ENCODE measurements around the gene SH3BP5. TPM values are rescaled to one million over a fixed set of nuclear protein-coding genes. Genes with fewer than 3 reads are reported as not detected.

SH3BP5 gene
- total RNA-seq, 1 donor from 2014 or later = 104 TPM

- intact Hi-C loops (cut with micrococcal nuclease) = no loop called here
These were observed 120.4 kb downstream of the SH3BP5 start for GRCh38 chr3:15211937-15212336.

- intact Hi-C loops (cut with micrococcal nuclease) = loop anchor here (1.0 to 10.0 kb wide), 6 partner anchors 100 to 1783 kb away; partner anchors contain the start of genes ANKRD28, LSM3, NUP210 and XPC
These were observed 124.4 kb downstream of the SH3BP5 start for GRCh38 chr3:15207836-15208504.

GRCh38 chr3:15206662-15207576, 125.5 kb downstream of the SH3BP5 start:
- intact Hi-C loops (cut with micrococcal nuclease) = loop anchor here (1.0 to 10.0 kb wide), 18 partner anchors 62 to 1782 kb away; partner anchors contain the start of genes ANKRD28, BTD, EAF1 and HACL1

GRCh38 chr3:15205934-15206661, 126.3 kb downstream of the SH3BP5 start, which contains the start of gene CAPN7:
Gene CAPN7 (plus strand): TSS chr3:15206246. CDS start chr3:15206496, 250 bp downstream.
- intact Hi-C loops (cut with micrococcal nuclease) = loop anchor here (1.0 to 10.0 kb wide), 18 partner anchors 63 to 1781 kb away; partner anchors contain the start of genes ANKRD28, BTD, EAF1 and HACL1

- intact Hi-C loops (cut with micrococcal nuclease) = loop anchor here (1.0 to 10.0 kb wide), 5 partner anchors 332 to 1781 kb away; partner anchors contain the start of genes ANKRD28, LSM3, NUP210 and XPC
These were observed 126.9 kb downstream of the SH3BP5 start for GRCh38 chr3:15205482-15205933.

Other genes starting within 250 kb of the SH3BP5 start
- 18.1 and 18.7 TPM in 2 replicates for gene RBSN, start 233.4 kb downstream of the SH3BP5 start, total RNA-seq
- gene CAPN7, start 126.3 kb downstream of the SH3BP5 start, total RNA-seq = 31.7 and 32.9 TPM in 2 replicates
- 15.1 and 16.4 TPM in 2 replicates for gene METTL6, start 95.0 kb upstream of the SH3BP5 start, total RNA-seq
- gene EAF1, start 95.0 kb upstream of the SH3BP5 start, total RNA-seq = 30.0 and 31.6 TPM in 2 replicates
- gene COLQ, start 189.1 kb upstream of the SH3BP5 start, total RNA-seq = 3.6 and 3.8 TPM in 2 replicates